GM20431 (cell line): Measurements from ENCODE around the gene PRR19.
"Not testable (repeated sequence)": the region's sequence is repeated elsewhere in the genome, so short reads cannot be mapped to it uniquely, and the experiment has no call there.

Source experiments
- in situ Hi-C: fragments of 300-500 bp; cut with MseI, MboI; formaldehyde crosslinking; loops from one replicate; pipeline ENCODE4 v1.15.0; 2020; ENCODE audit warnings: low sequenced_read_pairs; ENCODE audit not compliant: unreplicated experiment

The PRR19 gene

DNA sequence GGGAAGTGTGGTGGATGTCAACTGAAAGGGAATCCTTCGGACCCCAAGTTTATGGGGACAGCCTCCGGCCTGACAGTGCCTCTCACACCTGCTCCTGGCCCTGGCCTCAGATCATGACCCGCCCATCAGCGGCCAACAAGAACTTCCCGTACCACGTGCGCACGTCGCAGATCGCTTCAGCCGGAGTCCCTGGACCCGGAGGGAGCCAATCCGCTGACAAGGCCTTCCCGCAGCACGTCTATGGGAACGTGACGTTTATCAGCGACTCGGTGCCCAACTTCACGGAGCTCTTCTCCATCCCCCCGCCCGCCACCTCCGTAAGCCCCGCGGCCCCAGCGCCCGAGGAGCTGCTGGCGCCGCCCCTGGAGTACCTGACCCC, 21.5 kb downstream of the PRR19 start:
- in situ Hi-C loops, result no loop called here

DNA sequence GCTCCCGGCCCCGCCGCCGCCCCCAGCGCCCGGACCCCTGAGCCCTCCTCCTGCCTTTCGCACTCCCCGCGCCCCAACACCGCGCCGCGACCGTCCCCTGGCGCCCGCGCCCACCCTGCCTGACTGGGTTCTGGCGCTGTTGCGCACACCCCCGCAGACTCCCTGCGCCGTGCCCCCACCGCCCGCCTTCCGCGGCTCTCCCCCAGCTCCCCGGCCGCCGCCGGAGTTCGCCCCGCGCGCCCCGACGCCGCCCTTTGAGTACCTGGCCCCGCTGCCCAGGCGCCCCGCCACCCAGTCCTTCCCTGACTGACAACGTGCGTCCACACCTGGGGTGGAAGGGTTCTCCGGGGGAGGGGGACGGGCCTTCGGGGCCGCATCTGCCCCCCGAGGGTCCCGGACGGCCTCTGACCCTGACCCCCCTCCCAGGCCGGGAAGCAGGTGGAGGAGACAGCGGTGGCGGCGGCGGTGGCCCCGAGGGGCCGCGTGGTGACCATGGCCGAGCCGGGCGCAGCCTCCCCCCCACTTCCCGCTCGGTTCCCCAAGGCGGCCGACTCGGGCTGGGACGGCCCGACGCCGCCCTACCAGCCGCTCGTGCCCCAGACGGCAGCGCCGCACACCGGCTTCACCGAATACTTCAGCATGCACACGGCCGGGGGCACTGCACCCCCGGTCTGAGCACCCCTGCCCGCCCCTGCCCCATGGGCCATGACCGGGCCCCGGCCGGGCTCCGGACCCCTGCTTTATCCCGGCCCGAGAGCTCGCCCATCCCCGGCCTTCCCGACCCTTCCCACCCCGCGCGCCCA, 22.1 kb downstream of the PRR19 start:
- in situ Hi-C loops, result no loop called here

DNA sequence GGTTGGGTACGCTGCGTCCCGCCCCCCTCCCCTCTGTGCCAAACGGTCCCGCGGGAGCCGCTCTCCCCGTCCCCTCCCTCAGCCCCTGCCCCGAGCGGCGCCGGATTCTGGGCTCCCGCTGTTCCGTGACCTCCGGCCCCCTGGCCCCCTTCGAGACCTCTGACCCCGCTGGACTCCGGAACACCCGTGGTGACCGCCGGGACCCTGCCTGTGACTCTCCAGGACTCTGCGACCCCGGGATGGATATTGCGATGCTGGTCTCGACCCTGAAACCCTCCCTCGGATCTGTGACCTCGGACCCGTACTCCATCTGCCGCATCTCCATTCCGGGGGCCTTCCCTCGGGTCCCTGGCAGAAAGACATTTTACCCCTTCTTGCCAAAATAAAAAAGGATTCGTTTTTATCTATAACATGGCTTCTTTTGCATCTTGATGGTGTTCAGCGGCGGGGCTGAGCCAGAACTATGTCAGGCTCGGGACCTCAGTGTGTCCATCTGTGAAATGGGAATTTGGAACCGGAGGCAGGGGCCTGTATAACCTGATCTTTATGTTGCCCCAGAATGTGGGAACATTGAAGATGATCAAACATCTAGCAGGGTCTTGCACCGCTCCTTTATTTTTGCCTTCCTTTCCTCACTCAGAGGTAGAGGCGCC, 22.8 kb downstream of the PRR19 start:
- in situ Hi-C loops, result no loop called here

DNA sequence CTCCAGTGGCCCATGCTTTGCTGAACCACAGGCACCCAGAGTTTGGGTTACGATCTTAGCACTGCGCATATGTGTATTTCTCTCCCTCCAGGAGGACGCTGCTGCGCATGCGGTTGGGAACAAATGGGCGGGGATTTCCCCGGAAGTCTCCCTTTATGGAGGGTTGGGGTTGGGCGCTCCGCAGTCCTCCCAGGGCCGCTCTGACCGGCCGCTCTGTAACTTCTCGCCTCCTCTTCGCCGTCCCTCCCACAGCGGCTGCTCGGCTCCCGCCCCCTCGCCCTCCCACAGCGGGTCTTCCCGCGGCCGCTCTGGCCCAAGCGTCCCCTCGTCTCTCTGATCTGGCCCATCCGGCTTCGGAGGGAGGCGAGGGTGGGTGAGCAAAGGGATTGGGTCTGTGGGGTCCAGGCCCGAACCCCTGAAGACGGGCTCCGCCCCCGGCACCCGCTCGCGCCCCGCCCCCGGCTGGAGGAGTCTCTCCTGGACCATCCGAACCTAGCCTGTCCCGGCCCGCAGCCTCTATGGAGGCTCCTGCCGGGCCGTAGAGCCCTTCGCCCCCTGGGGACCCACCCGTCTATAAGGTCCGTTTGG, 23.5 kb downstream of the PRR19 start, which contains the start of gene MEGF8:
Gene MEGF8, plus strand, starts transcription at position 328 of the 588 bp plus-strand sequence. CDS start 609 bp downstream, outside the sequence.
- in situ Hi-C loops, result no loop called here

DNA sequence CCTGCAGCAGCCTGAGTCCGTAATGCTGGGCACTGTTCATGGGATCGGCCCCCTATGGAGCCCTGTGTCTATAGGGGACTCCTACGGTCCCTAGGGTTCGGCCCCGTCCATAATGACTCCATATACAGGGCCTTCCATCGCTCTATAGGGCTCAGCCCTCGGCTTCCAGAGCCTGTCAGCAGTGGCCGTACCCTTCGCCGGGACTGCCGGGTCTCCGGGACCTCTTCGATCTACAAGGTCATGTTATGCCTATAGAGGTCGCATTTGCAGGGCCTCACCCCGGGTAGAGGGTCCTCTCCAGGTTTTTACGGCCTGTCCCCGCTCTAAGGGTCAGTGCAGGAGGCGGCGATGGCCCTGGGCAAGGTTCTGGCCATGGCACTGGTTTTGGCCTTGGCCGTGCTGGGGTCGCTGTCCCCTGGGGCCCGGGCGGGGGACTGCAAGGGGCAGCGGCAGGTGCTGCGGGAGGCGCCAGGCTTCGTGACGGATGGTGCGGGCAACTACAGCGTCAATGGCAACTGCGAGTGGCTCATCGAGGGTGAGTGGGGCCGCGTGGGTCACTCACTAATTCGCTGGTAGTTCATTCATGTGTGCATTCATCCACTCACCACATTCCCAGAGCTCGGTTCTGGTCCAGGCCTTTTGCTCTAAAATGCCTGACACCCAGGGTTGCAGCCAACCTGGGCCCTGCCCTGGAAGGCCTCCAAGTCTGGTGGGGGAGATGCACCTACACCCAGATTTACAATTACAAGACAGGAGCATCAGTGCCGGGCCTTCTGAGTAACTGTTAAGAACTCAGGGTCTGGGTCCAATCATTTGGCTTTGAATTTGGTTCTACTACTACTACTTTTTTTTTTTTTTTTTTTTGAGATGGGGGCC, 24.2 kb downstream of the PRR19 start:
- in situ Hi-C loops, result no loop called here

DNA sequence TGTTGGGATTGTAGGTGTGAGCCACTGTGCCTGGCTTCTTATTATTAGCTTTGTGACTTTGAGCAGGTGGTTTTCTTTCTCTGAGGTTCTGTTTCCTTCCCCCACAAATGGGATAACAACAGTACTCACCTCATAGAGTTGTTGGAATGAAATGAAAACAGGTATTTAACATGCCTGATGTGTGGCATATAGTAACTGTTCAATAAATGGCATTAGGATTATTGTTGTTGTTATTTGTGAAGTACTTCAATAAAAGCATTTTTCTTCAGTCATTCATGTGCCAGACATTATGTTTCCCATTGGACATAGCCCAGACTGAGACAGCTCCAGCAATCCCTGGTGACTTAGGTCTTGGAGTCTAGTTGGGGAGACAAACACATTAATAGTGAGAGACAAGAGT, 25.0 kb downstream of the PRR19 start:
- in situ Hi-C loops, result no loop called here

DNA sequence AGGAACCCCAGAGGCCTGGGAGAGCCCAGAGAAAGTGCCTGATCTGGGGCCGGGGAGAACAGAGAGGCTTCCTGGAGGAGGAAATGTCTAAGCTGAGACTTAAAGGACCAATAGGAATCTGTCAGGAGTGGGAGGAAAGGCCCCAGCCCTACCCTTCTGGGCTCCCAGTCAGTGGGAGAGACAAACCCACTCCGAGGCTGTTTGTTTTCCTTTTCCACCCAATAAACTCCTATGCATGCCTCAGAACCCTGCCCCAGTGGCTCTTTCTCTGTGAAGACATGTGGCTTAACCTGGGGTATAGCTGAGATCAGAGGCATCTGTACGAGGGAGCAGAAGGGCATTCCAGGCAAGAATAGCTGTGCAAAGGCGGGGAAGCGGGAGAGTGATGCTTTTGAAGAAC, 25.4 kb downstream of the PRR19 start:
- in situ Hi-C loops, result no loop called here

DNA sequence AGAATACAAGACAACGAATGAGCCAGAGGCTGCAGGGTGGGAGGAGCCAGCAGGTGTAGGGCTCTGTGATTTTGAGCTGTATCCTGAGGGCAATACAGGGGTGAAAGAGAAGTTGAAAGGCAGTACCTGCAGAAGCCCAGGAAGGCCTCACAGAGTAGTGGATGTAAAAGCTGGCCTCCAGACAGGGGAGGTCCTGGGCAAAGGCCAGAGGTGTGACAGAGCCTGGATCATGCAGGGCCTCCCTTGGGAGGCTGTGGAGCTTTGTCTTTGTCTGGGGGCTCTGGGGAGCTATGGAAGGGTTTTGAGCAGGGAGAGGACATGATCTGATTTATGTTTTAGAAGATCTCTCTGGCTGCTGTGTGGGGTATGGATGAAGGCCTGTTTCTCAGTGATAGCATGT, 26.2 kb downstream of the PRR19 start:
- in situ Hi-C loops, result no loop called here

DNA sequence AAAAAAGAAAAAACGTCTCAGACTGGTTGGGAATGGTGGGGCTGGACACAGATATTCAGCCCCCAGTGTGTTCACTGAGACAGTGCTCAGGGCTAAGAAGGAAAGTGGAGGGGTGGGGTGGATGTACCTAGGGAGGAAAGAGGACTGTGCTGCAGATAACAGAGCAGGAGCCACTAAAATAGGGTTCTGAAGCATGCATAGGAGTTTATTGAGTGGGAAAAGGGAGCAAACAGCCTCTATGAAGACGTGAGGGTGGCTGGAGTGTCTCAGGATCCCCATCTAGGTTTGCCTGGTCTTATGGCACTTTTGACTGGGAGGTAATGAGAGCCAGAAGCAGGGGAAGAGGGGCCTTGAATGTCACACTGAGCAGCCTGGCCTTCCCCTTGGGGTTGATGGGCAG, 26.9 kb downstream of the PRR19 start:
- in situ Hi-C loops, result no loop called here

DNA sequence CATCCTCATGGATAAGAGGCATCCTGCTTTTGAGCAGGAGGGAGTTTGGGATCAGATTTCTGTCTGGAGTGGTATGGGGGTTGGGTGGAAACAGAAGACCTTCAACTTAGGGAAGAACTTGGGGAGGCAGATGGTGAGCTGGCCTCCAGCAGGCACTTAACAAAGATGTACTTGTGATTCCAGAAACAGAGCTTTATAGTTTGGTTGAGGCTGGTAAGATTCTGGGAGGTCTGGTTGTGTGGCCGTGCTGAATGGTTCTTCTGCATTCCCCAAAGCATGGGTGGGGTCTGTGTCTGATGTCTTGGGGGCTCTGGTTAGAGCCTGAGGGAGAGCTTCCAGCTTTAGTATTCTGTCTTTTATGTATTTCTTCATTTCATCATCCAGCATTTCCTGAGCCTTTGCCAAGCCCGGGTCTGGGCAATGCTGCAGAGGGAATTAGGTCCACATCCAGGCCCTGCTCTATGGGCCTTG, 28.3 kb downstream of the PRR19 start:
- in situ Hi-C loops, result no loop called here

GRCh38 chr19:42331333-42331732, 29.4 kb downstream of the PRR19 start:
- in situ Hi-C loops, result not testable (repeated sequence)

- in situ Hi-C loops, result no loop called here
Measured at GRCh38 chr19:42332059-42332458, 30.1 kb downstream of the PRR19 start.

DNA sequence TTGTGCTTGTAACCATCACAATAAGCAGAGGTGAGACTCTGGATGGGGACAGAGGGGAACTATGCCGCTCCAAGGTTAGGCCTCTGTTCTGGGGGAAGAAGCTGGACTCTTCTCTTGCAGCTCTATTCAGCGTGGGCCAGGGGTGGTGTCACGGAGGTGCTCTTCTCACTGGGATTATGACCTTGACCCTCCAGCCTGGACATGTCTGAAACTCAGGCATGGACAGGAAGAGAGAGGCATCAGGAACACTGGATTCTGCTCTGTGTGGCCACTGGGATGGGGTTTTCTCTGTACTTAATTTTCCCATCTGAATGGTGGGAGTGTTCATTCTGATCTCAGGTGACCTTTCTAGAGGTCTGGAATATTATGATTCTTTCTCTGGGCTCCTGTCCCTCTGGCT, 31.1 kb downstream of the PRR19 start:
- in situ Hi-C loops, result no loop called here

DNA sequence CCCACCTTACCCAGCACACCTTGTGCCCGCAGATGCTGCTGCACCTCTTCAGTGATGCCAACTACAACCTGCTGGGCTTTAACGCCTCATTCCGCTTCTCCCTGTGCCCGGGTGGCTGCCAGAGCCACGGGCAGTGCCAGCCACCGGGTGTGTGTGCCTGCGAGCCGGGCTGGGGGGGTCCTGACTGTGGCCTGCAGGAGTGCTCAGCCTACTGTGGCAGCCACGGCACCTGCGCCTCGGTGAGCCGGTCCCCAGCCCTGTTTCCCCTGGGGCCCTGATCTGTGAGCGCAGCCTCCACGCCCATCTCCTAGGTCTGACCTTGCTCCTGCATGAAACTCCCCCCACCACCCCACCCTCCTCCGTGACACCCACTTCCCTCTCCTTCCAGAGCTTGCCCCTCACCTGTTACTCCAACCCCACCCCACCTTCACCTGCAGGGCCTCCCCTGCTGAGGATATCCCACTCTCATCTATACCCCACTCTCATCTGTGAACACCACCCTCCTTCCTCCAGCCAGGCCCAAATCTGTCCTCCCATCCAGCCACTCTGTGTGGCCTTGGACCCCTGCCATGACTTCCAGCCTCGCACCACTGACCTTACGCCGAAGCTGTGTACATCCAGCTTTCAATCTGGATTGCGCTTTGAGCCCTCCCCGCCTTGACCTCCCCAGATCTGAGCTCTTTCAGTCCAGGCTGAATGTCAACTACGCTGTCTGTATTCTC, 32.2 kb downstream of the PRR19 start:
- in situ Hi-C loops, result no loop called here

DNA sequence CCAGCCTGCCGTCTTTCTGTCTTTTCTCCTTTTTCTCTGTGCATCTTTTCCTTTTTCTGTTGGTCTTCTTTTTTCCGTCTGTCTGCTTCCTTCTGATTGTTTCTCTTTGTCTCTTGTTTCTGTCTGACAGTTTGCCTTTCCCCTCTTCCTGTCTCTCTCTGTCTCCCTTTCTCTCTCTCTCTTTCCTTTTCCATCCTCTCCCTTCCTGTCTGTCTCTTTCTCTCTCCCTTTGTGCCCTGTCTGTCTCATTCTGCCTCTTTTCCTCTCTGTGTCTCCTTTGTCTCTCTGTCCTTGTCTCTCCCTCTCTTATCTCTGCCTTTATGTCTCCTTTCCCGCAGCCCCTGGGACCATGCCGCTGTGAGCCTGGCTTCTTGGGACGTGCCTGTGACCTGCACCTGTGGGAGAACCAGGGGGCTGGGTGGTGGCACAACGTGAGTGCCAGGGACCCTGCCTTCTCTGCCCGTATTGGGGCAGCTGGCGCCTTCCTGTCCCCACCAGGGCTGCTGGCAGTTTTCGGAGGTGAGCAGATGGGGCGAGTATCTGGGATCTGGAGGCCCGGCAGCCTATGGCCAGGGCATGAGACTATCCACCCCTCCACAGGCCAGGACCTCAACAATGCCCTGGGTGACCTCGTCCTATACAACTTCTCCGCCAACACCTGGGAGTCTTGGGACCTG, 32.9 kb downstream of the PRR19 start:
- in situ Hi-C loops, result no loop called here

DNA sequence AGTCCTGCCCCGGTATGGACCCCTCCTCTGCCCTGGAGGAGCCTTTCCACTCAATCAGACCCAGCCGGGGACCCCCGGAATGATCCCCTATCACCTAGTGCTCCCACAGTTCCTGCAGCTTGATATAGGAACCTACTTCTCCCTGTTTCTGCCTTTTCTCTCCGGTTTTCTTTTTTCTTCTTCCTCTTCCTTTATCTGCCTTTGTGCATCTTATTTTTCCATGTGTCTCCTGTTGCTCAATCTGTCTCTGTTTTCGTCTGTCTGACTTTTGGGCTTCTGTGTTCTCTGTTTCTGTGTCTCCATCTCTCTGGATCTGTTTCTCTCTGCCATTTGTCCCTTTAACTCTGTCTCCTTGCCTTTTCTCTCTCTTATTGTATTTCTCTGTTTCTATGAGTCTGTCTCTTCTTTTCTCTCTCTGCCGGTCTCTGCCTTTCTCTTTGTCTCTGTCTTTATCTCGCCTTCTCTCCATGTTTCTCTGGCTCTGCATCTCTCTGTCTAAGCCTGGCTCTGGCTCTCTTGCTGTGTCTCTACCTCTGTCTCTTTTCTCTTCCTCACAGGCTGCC, 33.5 kb downstream of the PRR19 start:
- in situ Hi-C loops, result no loop called here

- in situ Hi-C loops, result no loop called here
Measured at GRCh38 chr19:42335971-42336370, 34.0 kb downstream of the PRR19 start.

DNA sequence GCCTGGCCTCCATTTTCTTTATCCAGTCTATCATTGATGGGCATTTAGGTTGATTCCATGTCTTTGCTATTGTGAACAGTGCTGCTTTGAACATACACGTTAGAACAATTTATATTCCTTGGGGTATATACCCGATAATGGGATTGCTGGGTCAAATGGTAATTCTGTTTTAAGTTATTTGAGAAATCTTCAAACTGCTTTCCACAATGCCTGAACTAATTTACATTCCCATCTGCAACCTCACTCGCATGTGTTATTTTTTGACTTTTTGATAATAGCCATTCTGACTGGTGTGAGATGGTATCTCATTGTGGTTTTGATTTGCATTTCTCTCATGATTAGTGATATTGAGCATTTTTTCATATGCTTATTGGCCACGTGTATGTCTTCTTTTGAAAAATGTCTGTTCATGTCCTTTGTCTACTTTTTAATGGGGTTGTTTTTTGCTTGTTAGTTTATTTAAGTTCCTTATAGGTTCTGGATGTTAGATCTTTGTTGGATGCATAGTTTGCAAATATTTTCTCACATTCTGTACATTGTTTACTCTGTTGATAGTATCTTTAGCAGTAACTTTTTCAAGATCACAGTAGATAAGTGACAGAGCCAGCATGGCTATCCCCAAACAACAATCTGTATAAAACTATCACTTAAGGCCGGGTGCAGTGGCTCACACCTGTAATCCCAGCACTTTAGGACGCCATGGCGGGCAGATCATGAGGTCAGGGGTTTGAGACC, 37.4 kb downstream of the PRR19 start:
- in situ Hi-C loops, result not testable (repeated sequence)
